HepG2 (cell line): ENCODE data around the gene WLS. TPM values are rescaled to one million over a fixed set of nuclear protein-coding genes. Genes with fewer than 3 reads are reported as not detected.

ENCODE experiments used
- CREB1 ChIP-seq, 2 experiments: fragments of 450-650 bp in 1 of 2; IDR thresholded peaks; 2 replicates each; pipeline ENCODE4 v1.6.1; 2016 to 2017; ENCODE audit warnings: control low read depth in 1 of 2, mild to moderate bottlenecking in 1 of 2, missing compliant biosample characterization in 1 of 2, missing genetic modification characterization in 1 of 2
- DMTF1 ChIP-seq: sonication (generic); formaldehyde crosslinking; IDR thresholded peaks from 2 replicates; pipeline ENCODE4 v1.4.0; 2020; ENCODE audit warnings: mild to moderate bottlenecking, missing genetic modification reagents
- HOXA7 ChIP-seq: sonication (generic); formaldehyde crosslinking; IDR thresholded peaks from 2 replicates; pipeline ENCODE4 v1.8.1; 2022; ENCODE audit warnings: mild to moderate bottlenecking, missing genetic modification reagents, moderate library complexity
- REST ChIP-seq, 2 experiments: IDR thresholded peaks; 2 replicates each; pipeline ENCODE4 v1.6.1; 2011 to 2012; ENCODE audit warnings: low read length in 2 of 2, borderline replicate concordance in 1 of 2, low read depth in 1 of 2, mild to moderate bottlenecking in 1 of 2, moderate library complexity in 1 of 2
- STAT6 ChIP-seq: sonication (generic); formaldehyde crosslinking; IDR thresholded peaks from 2 replicates; pipeline ENCODE4 v1.4.0; 2020; ENCODE audit warnings: missing genetic modification reagents, mild to moderate bottlenecking, borderline replicate concordance
- ZNF414 ChIP-seq: sonication (generic); formaldehyde crosslinking; IDR thresholded peaks from 2 replicates; pipeline ENCODE4 v1.5.0; 2020; ENCODE audit warnings: missing genetic modification reagents
- ZNF460 ChIP-seq: sonication (generic); formaldehyde crosslinking; IDR thresholded peaks from 2 replicates; pipeline ENCODE4 v1.5.1; 2020; ENCODE audit warnings: missing genetic modification reagents, mild to moderate bottlenecking, borderline replicate concordance
- ZNF552 ChIP-seq: sonication (generic); formaldehyde crosslinking; IDR thresholded peaks from 2 replicates; pipeline ENCODE4 v1.9.0; 2022; ENCODE audit warnings: missing genetic modification reagents, mild to moderate bottlenecking, borderline replicate concordance
- ZNF556 ChIP-seq: sonication (generic); formaldehyde crosslinking; IDR thresholded peaks from 2 replicates; pipeline ENCODE4 v1.4.0; 2020; ENCODE audit warnings: mild to moderate bottlenecking, missing genetic modification reagents, borderline replicate concordance
- ZNF639 ChIP-seq: conservative IDR thresholded peaks from 2 replicates; pipeline ENCODE4 v1.6.1; 2018; ENCODE audit warnings: missing genetic modification reagents
- polyA plus RNA-seq, 8 experiments: library from polyadenylated mRNA; depleted of rRNA in 3 of 8; stranded (reverse) in 7 of 8; unstranded in 1 of 8; fragments of >200 nt; fragmentation: Illumina TruSeq in 4 of 8; extraction: Trizol in 4 of 8; gene quantifications; 2 replicates each; pipeline versions ENCODE4 v1.2.1 to v1.2.3, GENCODE V29; 2011 to 2016; ENCODE audit warnings: low read depth in 4 of 8, missing spikeins in 1 of 8, mixed read lengths in 1 of 8; ENCODE audit not compliant: insufficient read depth in 1 of 8
- total RNA-seq, 5 experiments: library from RNA; depleted of rRNA; stranded (reverse); fragments of >200 nt; fragmentation: Illumina TruSeq; extraction: Trizol; gene quantifications; 2 replicates each; pipeline ENCODE4 v1.2.3, GENCODE V29; 2016; ENCODE audit warnings: low read depth in 1 of 5

The WLS gene
- total and polyA plus RNA-seq, 2 of the 13 experiments (the other 11 are each of a cell fraction or from before 2014, with no cell fraction given), result not detected

DNA sequence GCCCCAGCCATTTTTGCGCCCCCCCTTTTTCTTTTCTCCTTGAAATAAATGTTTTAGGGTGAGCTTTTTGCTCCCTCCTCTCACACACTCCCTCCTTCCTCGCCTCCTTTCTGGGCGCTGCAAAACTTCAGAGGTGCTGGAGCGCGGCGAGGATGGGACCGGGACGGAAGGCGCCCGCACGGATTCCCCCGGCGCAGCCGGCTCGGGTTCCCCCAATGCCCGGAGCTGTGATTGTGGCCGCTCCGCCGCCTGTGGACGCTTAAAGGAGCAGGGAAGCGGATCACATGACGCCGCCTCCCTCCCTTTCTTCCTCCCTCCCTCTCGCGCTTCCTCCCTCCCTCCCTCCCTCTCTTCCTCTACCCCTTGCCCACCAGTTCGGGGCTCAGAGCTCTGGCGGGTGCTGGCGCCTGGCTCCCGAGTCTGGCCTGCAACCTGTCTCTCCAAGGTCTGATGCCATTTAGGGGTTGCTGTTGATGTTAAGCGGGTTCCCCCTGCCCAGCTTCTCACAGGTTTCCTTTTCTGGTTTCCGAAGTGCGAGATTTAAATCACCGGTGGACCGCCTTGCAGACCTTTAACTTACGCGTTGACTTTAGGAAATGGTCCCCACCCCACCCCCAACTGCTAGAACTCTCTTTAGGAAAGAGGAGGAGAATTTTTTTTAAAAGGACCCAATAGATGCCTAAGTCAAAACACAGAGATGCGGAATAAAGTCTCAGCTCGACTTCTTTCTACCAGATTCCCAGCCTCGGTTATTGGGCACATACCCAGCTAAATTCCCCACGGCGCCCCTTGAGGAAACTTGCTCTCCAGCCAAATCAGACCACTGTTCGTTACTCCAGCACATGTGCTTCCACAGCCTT, at the start of gene WLS (continued):
- TF ChIP-seq DMTF1 (CRISPR knock-in tag) (no peak), REST (IDR thresholded peaks at IDR 0.05; ENCODE audit: borderline replicate concordance in 1 of 2, low read depth in 1 of 2, low read length in 2 of 2) (no peak), ZNF460 (CRISPR knock-in tag) (no peak), HOXA7 (CRISPR knock-in tag) (no peak), ZNF639 (CRISPR knock-in tag) (no peak), STAT6 (CRISPR knock-in tag) (no peak), CREB1 (IDR thresholded peaks at IDR 0.05) (no peak), CREB1 (CRISPR knock-in tag; IDR thresholded peaks at IDR 0.05) (no peak), ZNF414 (CRISPR knock-in tag) (no peak), ZNF552 (CRISPR knock-in tag) (no peak), ZNF556 (CRISPR knock-in tag) (no peak)
